Activated T-cell treated with anti-CD3 and anti-CD28 coated beads, Interleukin-2, amount 50 U/mL, for 72 hours (primary cell): ENCODE data around the gene ATP5PB. TPM values are rescaled to one million over a fixed set of nuclear protein-coding genes. Genes with fewer than 3 reads are reported as not detected.
A peak's percentile ranks its signal among the peaks of the same experiment; 100 is the strongest.

Experiments
- ATAC-seq, 2 donors: fragments of 150-1000 bp; cut with Tn5 transposase; replicated peaks in 1 of 2; 2 replicates each; pipeline ENCODE4 v1.10.0; 2021; ENCODE audit warnings: moderate library complexity in 2 of 2, mild to moderate bottlenecking in 1 of 2
- DNase-seq, 2 donors: peaks; one replicate each; pipeline ENCODE4 v3.0.0; 2021 to 2022; ENCODE audit warnings: mixed read lengths in 1 of 2
- H3K27ac Mint-ChIP-seq: one replicate; pipeline ENCODE4 v1.8.0; 2022; ENCODE audit warnings: mild to moderate bottlenecking, moderate library complexity, mixed read lengths
- H3K27me3 Mint-ChIP-seq: one replicate; pipeline ENCODE4 v1.8.0; 2022; ENCODE audit warnings: low read depth, mixed read lengths
- H3K36me3 Mint-ChIP-seq, 2 donors: one replicate each; pipeline ENCODE4 v1.8.0; 2022; ENCODE audit warnings: mixed read lengths in 2 of 2, mild to moderate bottlenecking in 1 of 2; ENCODE audit not compliant: insufficient read depth in 2 of 2
- H3K4me1 Mint-ChIP-seq: one replicate; pipeline ENCODE4 v1.8.0; 2022; ENCODE audit warnings: low read depth, mixed read lengths
- H3K4me3 Mint-ChIP-seq, 2 donors: one replicate each; pipeline ENCODE4 v1.8.0; 2022; ENCODE audit warnings: mild to moderate bottlenecking in 2 of 2, mixed read lengths in 2 of 2, moderate library complexity in 2 of 2
- H3K9me3 Mint-ChIP-seq, 2 donors: one replicate each; pipeline ENCODE4 v1.8.0; 2022; ENCODE audit warnings: mixed read lengths in 2 of 2
- total RNA-seq, 2 donors: library from RNA; stranded (reverse); gene quantifications; one replicate each; pipeline ENCODE4 v1.2.3, GENCODE V29; 2022

The ATP5PB gene, protein sequence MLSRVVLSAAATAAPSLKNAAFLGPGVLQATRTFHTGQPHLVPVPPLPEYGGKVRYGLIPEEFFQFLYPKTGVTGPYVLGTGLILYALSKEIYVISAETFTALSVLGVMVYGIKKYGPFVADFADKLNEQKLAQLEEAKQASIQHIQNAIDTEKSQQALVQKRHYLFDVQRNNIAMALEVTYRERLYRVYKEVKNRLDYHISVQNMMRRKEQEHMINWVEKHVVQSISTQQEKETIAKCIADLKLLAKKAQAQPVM
- total RNA-seq: 100 to 1,000 TPM; 203 to 245 TPM

DNA sequence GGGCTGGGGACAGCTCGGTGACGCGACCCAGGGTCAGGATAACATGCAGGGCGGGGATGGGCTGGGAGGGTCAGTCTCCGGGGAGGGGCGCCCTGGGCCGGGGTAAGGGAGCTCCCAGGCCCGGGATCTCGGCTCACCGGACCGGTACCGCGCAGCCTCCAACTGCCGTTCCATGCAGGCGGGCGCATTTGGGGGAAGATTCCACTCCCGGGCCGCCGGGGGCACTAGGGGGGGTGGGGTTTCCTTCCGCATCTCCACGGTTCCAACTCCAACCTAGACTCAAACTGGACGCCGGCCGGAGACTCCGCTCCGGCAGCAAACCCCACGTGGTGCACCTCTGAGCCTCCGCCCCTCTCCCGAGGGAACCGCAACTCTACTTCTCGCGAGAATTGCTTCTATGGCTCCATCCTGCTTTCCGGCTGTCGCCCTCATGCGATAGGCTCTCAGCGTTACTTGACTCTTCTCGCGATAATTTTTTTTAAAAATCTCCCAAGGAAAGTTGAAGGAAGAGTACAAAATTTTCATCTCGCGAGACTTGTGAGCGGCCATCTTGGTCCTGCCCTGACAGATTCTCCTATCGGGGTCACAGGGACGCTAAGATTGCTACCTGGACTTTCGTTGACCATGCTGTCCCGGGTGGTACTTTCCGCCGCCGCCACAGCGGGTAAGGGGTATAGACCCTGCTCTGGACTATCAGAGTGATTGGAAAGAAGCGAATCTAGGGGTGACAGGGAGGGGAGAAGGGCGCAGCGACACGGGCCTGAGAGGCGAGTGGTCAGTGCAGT, at the start of gene ATP5PB, which contains the start of gene WDR77:
Gene ATP5PB (plus strand): TSS at position 547 of the 785 bp plus-strand sequence. CDS start 78 bp downstream, at position 625.
Gene WDR77 (minus strand): TSS at position 339 of the 785 bp plus-strand sequence. CDS start 87 bp downstream, at position 252.
- Mint-ChIP-seq H3K9me3 (no peaks in the 10 kb centered on the region), H3K27me3 (no peaks in the 10 kb centered on the region), H3K27ac (peak within 1 kb of the TSS; percentile 98), H3K4me1 (peaks cover 89% of the 10 kb centered on the region), H3K36me3 (peaks cover 9 to 28% of the 10 kb centered on the region in 2 donors), H3K4me3 (peak within 1 kb of the TSS; percentile 97 to 100)
- DNase-seq: peak; percentile 93 to 95
- peak; percentile 95 to 97 for ATAC-seq

DNA sequence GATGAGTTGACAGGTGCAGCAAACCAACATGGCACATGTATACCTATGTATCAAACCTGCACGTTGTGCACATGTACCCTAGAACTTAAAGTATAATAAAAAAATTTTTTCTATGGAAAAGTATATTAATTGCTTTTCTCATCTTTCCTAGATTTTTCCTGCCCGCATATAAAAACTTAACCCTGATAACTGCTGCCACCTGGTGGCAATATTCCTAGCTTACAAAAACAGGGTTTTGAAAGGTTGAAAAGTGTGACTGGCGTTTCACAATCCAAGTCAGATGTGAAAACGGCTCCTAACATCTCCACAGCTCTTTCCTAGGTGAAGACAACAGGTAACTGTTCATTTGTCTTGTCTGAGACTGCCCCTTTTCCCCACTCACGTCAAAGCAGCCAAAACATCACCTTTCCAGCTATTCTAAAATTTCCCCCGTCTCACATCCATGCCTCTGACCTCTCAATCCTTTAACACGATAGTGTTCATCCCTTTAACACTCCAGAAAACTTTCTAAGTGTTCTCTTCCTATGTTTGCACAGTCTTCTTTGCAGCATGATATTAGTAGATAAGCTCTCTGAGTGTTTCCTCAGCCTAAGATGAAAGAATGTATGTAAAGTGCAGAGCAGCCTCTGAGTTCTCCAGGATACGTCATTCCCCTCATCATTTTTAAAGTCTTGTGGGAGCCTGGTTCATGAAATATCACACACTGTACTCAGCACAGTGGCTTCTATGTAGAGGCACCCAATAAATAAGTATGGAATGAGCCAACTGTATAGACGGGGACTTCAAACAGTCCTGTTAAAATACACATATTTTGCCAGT, 49.3 kb upstream of the ATP5PB start:
- H3K4me1 Mint-ChIP-seq: peaks cover 31% of the 10 kb centered on the region
- DNase-seq (peak; percentile 47 to 50), ATAC-seq (no peak)
- H3K9me3 Mint-ChIP-seq: peaks cover 0 to 2% of the 10 kb centered on the region in 2 donors
- H3K27me3 Mint-ChIP-seq: no peaks in the 10 kb centered on the region
- no peaks in the 10 kb centered on the region for H3K36me3 Mint-ChIP-seq
- H3K4me3 Mint-ChIP-seq: peak overlapping the region; percentile 2 to 6
- H3K27ac Mint-ChIP-seq: no peak overlapping the region

DNA sequence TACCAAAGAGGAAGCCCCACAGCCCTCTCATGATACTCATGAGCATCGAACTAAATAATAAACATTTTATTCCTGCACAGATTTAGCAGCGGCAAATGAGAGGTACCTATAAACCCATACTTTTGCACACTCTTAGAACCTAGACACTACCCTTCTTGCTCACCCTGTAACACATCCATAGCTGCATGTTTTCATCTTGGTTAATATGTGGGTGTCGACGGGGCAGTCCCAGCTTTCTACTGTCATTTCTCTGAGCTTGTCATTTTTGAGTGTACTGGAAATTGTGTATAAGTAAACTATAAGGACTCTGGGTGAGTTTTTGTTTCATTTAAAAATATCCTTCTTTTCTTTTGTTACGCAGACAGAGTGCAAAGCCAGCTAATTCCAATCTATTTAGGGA, 47.2 kb upstream of the ATP5PB start:
- ATAC-seq (peak; percentile 85 to 94), DNase-seq (peak; percentile 21 to 33)
- H3K36me3 Mint-ChIP-seq: no peaks in the 10 kb centered on the region
- H3K4me3 Mint-ChIP-seq: peak overlapping the region; percentile 65 to 75
- H3K9me3 Mint-ChIP-seq: peaks cover 0 to 2% of the 10 kb centered on the region in 2 donors
- H3K4me1 Mint-ChIP-seq: peaks cover 52% of the 10 kb centered on the region
- peak overlapping the region; percentile 77 for H3K27ac Mint-ChIP-seq
- no peaks in the 10 kb centered on the region for H3K27me3 Mint-ChIP-seq

DNA sequence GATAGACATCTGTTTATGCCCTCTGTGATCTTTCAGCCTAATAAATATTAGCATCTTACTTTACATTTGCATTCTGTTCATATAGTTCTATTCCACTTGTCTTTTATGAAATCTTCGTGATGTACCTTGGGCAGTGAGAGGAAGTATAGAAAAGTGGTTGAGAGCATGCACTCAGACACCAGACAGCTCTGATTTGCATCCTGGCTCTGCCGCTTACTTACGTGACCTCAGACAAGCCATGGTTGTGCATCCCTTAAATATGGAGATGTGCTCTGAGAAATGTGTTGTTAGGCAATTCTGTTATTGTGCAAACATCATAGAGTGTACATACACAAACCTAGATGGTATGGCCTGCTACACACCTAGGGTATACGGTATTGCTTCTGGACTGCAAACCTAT, 44.7 kb upstream of the ATP5PB start:
- no peaks in the 10 kb centered on the region for H3K36me3 Mint-ChIP-seq
- H3K4me1 Mint-ChIP-seq: peaks cover 55% of the 10 kb centered on the region
- H3K27ac Mint-ChIP-seq: no peak overlapping the region
- H3K4me3 Mint-ChIP-seq: no peak overlapping the region
- H3K27me3 Mint-ChIP-seq: no peaks in the 10 kb centered on the region
- no peaks in the 10 kb centered on the region for H3K9me3 Mint-ChIP-seq
- DNase-seq: no peak
- ATAC-seq: no peak

DNA sequence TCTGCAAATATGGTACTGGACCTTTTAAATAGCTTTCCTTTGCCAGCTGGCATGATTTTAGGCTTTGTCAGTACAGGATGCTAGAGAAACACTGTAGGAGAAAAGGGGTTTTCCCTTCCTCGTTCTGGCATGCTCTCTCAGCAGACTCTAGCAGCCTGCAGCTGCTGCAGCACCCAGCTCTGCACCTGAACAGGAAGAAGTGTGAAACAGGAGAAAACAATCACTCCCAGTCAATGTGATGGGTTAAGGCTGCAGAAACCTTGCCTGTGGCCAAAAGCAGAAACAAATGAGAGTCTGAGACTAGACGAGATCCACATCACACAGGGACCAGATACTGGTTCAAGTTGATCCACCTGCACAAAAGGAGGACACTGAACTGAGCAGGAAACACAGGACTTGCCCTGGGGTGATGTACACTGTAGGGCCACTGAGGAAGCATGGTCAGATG, 42.9 kb upstream of the ATP5PB start:
- DNase-seq (peak; percentile 25 to 27), ATAC-seq (peak; percentile 75 to 83)
- no peaks in the 10 kb centered on the region for H3K27me3 Mint-ChIP-seq
- H3K4me1 Mint-ChIP-seq: peaks cover 48% of the 10 kb centered on the region
- H3K9me3 Mint-ChIP-seq: no peaks in the 10 kb centered on the region
- H3K36me3 Mint-ChIP-seq: no peaks in the 10 kb centered on the region
- peak overlapping the region; percentile 7 to 66 for H3K4me3 Mint-ChIP-seq
- H3K27ac Mint-ChIP-seq: no peak overlapping the region

DNA sequence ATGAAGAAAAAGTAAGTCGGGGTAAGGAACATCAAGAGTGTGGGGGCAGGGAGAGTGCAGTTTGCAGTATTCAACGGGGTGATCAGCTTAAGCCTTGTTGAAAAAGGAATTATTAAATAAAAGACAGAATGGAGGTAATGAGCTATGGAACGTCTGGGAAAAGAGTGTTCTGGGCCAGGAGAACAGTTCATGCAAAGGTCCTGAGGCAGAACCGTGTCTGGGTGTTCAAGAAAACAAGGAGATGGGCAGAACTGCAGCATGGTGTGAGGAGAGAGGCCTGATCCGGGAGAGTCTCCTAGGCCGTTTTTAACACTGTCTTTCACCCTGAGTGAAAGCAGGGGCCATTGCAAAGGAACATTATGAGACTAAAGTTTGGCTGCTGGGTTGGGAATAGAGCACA, 42.0 kb upstream of the ATP5PB start:
- ATAC-seq (no peak), DNase-seq (no peak)
- Mint-ChIP-seq H3K9me3 (no peaks in the 10 kb centered on the region), H3K36me3 (no peaks in the 10 kb centered on the region), H3K4me1 (peaks cover 40% of the 10 kb centered on the region), H3K4me3 (no peak overlapping the region), H3K27ac (no peak overlapping the region), H3K27me3 (no peaks in the 10 kb centered on the region)

DNA sequence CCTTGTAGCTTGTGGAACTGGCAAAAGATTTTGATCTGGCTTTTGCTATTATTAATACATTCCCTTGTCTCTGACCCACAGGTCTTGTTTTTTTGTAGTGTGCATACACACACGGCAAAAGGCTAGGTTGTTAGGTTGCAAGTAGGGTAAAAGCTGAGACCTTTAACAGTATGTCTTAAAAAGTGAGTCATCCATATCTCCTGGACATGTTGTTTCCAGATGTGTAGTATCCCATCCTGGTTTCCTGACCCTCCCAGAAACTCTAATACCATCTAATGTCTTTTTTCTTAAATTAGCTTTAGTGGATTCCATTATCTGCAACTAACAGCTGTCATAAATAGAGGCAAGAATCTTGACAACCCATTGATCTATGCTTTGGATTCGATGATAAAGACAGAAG, 36.4 kb upstream of the ATP5PB start:
- Mint-ChIP-seq H3K9me3 (no peaks in the 10 kb centered on the region), H3K36me3 (no peaks in the 10 kb centered on the region), H3K27me3 (no peaks in the 10 kb centered on the region), H3K27ac (no peak overlapping the region), H3K4me3 (no peak overlapping the region), H3K4me1 (no peaks in the 10 kb centered on the region)
- DNase-seq (no peak), ATAC-seq (no peak)

DNA sequence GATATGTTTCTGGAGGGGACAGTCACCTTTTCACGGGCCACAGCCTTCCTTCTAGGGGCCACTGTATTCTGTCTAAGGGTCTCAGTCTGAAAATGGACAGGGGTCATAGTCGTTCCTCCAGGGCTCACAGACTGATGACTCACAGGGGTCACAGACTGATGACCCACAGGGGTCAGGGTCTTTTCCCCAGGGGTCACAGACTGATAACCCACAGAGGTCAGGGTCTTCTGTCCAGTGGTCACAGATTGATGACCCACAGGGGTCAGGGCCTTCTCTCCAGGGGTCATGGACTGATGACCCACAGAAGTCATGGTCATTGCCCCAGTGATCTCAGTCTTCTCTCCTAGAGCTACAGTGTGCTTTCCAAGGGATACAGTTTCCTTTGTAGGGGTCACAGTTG, 34.5 kb upstream of the ATP5PB start:
- Mint-ChIP-seq H3K27me3 (no peaks in the 10 kb centered on the region), H3K36me3 (no peaks in the 10 kb centered on the region), H3K4me3 (no peak overlapping the region), H3K9me3 (no peaks in the 10 kb centered on the region), H3K27ac (no peak overlapping the region), H3K4me1 (no peaks in the 10 kb centered on the region)
- DNase-seq (no peak), ATAC-seq (no peak)

DNA sequence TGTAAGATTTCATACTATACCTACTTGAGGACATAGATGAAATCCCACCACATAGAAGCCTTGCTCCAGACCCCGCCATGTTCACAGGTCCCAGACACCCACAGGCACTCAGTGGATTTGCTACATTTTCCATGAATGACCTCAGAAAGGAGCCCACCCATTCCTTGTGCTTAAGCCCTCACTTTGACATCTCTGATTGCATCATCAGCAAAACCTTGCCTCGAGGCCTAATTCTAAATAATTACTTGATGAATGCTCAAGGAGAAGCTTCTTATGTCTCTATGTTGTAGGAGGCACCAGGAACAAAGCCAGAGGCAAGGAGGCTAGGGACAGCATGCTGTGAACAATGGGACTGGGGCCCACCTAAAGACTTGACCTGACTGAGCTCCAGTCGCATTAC, 33.8 kb upstream of the ATP5PB start:
- no peak for ATAC-seq

DNA sequence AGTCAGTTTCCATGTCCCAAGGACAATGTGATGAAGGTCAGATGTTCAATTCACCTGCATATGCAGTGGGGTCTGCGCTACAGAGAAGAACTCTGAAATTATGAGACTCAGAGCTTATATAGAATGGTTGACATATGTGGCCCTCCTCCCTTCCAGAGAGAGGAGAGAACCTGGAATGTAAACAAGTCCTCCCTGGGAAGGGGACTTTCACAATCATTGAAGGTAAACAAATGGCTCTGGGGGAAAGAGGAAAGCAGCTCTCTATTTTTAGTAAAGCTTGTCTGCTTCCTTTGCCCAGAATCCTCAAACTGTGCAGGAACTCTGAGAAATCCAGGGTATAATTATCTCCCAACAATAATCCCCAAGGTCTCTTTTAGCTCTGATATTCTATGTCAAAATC, 31.5 kb upstream of the ATP5PB start:
- no peaks in the 10 kb centered on the region for H3K4me1 Mint-ChIP-seq
- no peaks in the 10 kb centered on the region for H3K27me3 Mint-ChIP-seq
- no peaks in the 10 kb centered on the region for H3K36me3 Mint-ChIP-seq
- ATAC-seq: no peak
- H3K4me3 Mint-ChIP-seq: no peak overlapping the region
- H3K9me3 Mint-ChIP-seq: no peaks in the 10 kb centered on the region
- DNase-seq: no peak
- no peak overlapping the region for H3K27ac Mint-ChIP-seq

More for the DNA sequence above, 33.8 kb upstream of the ATP5PB start:
- Mint-ChIP-seq H3K9me3 (no peaks in the 10 kb centered on the region), H3K27ac (no peak overlapping the region), H3K27me3 (no peaks in the 10 kb centered on the region), H3K4me1 (no peaks in the 10 kb centered on the region), H3K36me3 (no peaks in the 10 kb centered on the region), H3K4me3 (no peak overlapping the region)
- DNase-seq: no peak

DNA sequence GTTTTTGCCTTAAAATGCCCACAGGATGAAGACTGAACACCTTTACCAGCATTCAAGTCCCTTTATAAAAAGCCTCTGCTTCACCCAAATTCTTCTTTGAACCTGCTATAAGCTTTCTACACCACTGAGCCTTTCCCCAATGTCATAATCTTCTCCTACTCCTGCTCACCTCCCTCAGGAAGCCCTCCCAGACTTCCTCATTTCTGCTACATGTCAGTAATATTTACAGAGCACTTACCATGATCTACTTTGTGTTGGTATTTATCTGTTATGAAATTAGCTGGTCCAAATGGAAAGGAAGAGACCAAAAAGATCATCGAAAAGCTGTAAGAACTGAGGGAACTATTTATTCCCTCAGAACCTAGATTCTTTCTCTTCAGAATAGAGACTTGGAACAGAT, 30.2 kb upstream of the ATP5PB start:
- H3K27me3 Mint-ChIP-seq: no peaks in the 10 kb centered on the region
- H3K4me3 Mint-ChIP-seq: no peak overlapping the region
- no peak for DNase-seq
- no peaks in the 10 kb centered on the region for H3K4me1 Mint-ChIP-seq
- no peak for ATAC-seq
- H3K36me3 Mint-ChIP-seq: no peaks in the 10 kb centered on the region
- H3K27ac Mint-ChIP-seq: no peak overlapping the region
- H3K9me3 Mint-ChIP-seq: no peaks in the 10 kb centered on the region

DNA sequence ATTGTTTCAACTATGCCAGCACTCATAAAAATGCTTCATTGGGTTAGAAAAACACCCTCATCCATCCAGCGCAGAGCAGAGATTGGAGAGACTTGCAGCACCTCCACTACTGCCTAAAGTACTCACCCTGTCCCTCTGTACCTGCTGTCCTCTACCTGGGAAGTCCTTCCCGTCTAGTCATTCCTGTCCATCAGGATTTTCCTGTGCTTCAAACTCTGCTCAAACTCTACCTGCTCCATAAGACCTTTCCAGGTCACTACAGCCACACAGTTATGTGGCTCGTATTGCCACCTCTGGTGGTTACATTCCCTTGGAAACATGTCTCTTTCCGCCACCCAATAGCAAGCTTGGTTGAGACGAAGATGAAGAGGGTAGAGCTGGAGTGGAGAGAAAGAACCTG, 28.9 kb upstream of the ATP5PB start:
- Mint-ChIP-seq H3K4me3 (no peak overlapping the region), H3K4me1 (no peaks in the 10 kb centered on the region), H3K9me3 (no peaks in the 10 kb centered on the region), H3K36me3 (no peaks in the 10 kb centered on the region), H3K27me3 (no peaks in the 10 kb centered on the region), H3K27ac (no peak overlapping the region)
- DNase-seq (no peak), ATAC-seq (no peak)
